Spinal cord (tissue), 10 donors: ENCODE measurements around the gene PLPPR3. TPM values are rescaled to one million over a fixed set of nuclear protein-coding genes. Genes with fewer than 3 reads are reported as not detected.
A peak's percentile ranks its signal among the peaks of the same experiment; 100 is the strongest.

Source experiments
- DNase-seq, 6 donors: peaks; one replicate each; pipeline versions ENCODE4 v3.0.0 to v3.0.0-alpha.2; 2013 to 2015; ENCODE audit warnings: low spot score in 6 of 6, low read depth in 4 of 6
- H3K27ac ChIP-seq: one replicate; pipeline ENCODE4 v1.5.1; 2013; ENCODE audit warnings: low read depth, low read length, control low read depth
- H3K27me3 ChIP-seq: one replicate; pipeline ENCODE4 v1.6.1; 2013; ENCODE audit warnings: low read length; ENCODE audit not compliant: control insufficient read depth, insufficient read depth
- H3K36me3 ChIP-seq: one replicate; pipeline ENCODE4 v1.6.1; 2013; ENCODE audit warnings: low read length; ENCODE audit not compliant: control insufficient read depth, insufficient read depth
- H3K4me1 ChIP-seq: one replicate; pipeline ENCODE4 v1.6.1; 2013; ENCODE audit warnings: low read length; ENCODE audit not compliant: control insufficient read depth, insufficient read depth
- H3K4me3 ChIP-seq: one replicate; pipeline ENCODE4 v1.5.1; 2013; ENCODE audit warnings: low read depth, low read length, control low read depth
- H3K9me3 ChIP-seq: one replicate; pipeline ENCODE4 v1.6.1; 2013; ENCODE audit warnings: low read length; ENCODE audit not compliant: control insufficient read depth, insufficient read depth
- WGBS: methylation state at CpG from one replicate; pipeline ENCODE4 v1.1.5; 2013; ENCODE audit warnings: missing lambda C conversion rate; ENCODE audit not compliant: insufficient coverage; 5-methylcytosine and 5-hydroxymethylcytosine counted together
- polyA plus RNA-seq, 2 donors: library from polyadenylated mRNA; unstranded; fragments of 120-200 nt; gene quantifications; one replicate each; pipeline ENCODE4 v1.2.1, GENCODE V29; 2013; ENCODE audit not compliant: insufficient read length in 2 of 2
- total RNA-seq, 2 donors: library from RNA; depleted of rRNA in 1 of 2; stranded (reverse); fragments of 120-200 nt in 1 of 2; fragments of >200 nt in 1 of 2; gene quantifications; one replicate each; pipeline versions ENCODE4 v1.2.3 to v1.2.4, GENCODE V29; 2013 to 2014
- donor health status: healthy.

The PLPPR3 gene
- total and polyA plus RNA-seq, 4 donors = 26.1 to 245 (median 115) TPM

- WGBS = 97% methylated on average over 13 of the region's 13 CpGs
- H3K27ac ChIP-seq = no peak overlapping the region
- DNase-seq = no peak
- H3K4me1 ChIP-seq = no peaks in the 10 kb centered on the region
- no peaks in the 10 kb centered on the region for H3K9me3 ChIP-seq
- H3K4me3 ChIP-seq = no peak overlapping the region
- no peaks in the 10 kb centered on the region for H3K27me3 ChIP-seq
- H3K36me3 ChIP-seq = peaks cover 61% of the 10 kb centered on the region
These were observed 5.8 kb downstream of the PLPPR3 start for GRCh38 chr19:815775-816499.

- Histone ChIP-seq H3K36me3 (peaks cover 68% of the 10 kb centered on the region), H3K27me3 (no peaks in the 10 kb centered on the region), H3K4me1 (no peaks in the 10 kb centered on the region), H3K27ac (no peak overlapping the region), H3K4me3 (no peak overlapping the region), H3K9me3 (no peaks in the 10 kb centered on the region)
- DNase-seq = no peak
- WGBS = 92% methylated on average over 47 of the region's 47 CpGs
These were observed 6.5 kb downstream of the PLPPR3 start for GRCh38 chr19:815079-815774.

GRCh38 chr19:814152-815078 is 7.3 kb downstream of the PLPPR3 start:
- H3K36me3 ChIP-seq = peaks cover 76% of the 10 kb centered on the region
- no peaks in the 10 kb centered on the region for H3K4me1 ChIP-seq
- H3K27ac ChIP-seq = no peak overlapping the region
- 94% methylated on average over 48 of the region's 49 CpGs for WGBS
- no peak overlapping the region for H3K4me3 ChIP-seq
- H3K27me3 ChIP-seq = no peaks in the 10 kb centered on the region
- no peak for DNase-seq
- no peaks in the 10 kb centered on the region for H3K9me3 ChIP-seq

- Histone ChIP-seq H3K9me3 (no peaks in the 10 kb centered on the region), H3K4me1 (no peaks in the 10 kb centered on the region), H3K27ac (no peak overlapping the region), H3K36me3 (peaks cover 85% of the 10 kb centered on the region), H3K27me3 (no peaks in the 10 kb centered on the region), H3K4me3 (no peak overlapping the region)
- DNase-seq = no peak
- WGBS = 93% methylated on average over 76 of the region's 87 CpGs
These were observed 8.3 kb downstream of the PLPPR3 start for GRCh38 chr19:813219-814151.

GRCh38 chr19:812747-813218 is 9.0 kb downstream of the PLPPR3 start:
- Histone ChIP-seq H3K27ac (no peak overlapping the region), H3K36me3 (peaks cover 89% of the 10 kb centered on the region), H3K4me1 (no peaks in the 10 kb centered on the region), H3K27me3 (no peaks in the 10 kb centered on the region), H3K4me3 (no peak overlapping the region), H3K9me3 (no peaks in the 10 kb centered on the region)
- no peak for DNase-seq
- 82% methylated on average over 66 of the region's 72 CpGs for WGBS

- DNase-seq = peak in 1 of 6 donors; percentile 25
- Histone ChIP-seq H3K9me3 (no peaks in the 10 kb centered on the region), H3K4me3 (no peak overlapping the region), H3K27me3 (no peaks in the 10 kb centered on the region), H3K36me3 (peaks cover 91% of the 10 kb centered on the region), H3K27ac (no peak overlapping the region), H3K4me1 (no peaks in the 10 kb centered on the region)
- WGBS = 78% methylated on average over 55 of the region's 80 CpGs
These were observed 9.6 kb downstream of the PLPPR3 start for GRCh38 chr19:812049-812746.

GRCh38 chr19:811506-812048 is 10.2 kb downstream of the PLPPR3 start:
- DNase-seq = no peak
- Histone ChIP-seq H3K9me3 (no peaks in the 10 kb centered on the region), H3K4me1 (no peaks in the 10 kb centered on the region), H3K36me3 (peaks cover 95% of the 10 kb centered on the region), H3K27me3 (no peaks in the 10 kb centered on the region), H3K4me3 (no peak overlapping the region), H3K27ac (no peak overlapping the region)
- 95% methylated on average over 13 of the region's 20 CpGs for WGBS

GRCh38 chr19:810883-811489 is 10.8 kb downstream of the PLPPR3 start:
- Histone ChIP-seq H3K9me3 (no peaks in the 10 kb centered on the region), H3K27ac (no peak overlapping the region), H3K27me3 (no peaks in the 10 kb centered on the region), H3K4me3 (no peak overlapping the region), H3K4me1 (no peaks in the 10 kb centered on the region), H3K36me3 (peaks cover 95% of the 10 kb centered on the region)
- 92% methylated on average over 11 of the region's 25 CpGs for WGBS
- no peak for DNase-seq
